ENCODE measurements around the gene IL5RA. TPM values are rescaled to one million over a fixed set of nuclear protein-coding genes. Genes with fewer than 3 reads are reported as not detected.

The IL5RA gene
- total RNA-seq, 2 experiments from 2014 or later, result not detected

DNA sequence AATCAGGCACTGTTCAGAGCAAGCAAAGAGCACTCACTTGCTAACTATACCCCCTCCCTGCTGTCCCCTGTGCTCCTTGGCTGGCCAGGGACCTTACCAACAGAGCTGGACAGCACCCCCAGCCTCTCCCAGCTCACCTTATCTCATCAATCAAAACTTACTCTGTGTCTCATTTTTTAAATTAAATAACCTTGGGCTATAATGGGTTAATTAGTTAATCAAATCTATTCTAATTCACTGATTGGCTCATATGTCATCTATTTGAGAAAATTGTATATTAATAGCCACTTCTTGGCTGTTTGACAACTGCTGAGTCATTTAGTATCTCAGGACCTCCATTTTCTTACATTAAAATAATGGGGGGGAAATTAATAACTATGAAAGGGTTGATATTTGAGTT is 22.9 kb downstream of the IL5RA start:
- H3K9me3 Mint-ChIP-seq, result no peaks in the 10 kb centered on the region
- no peaks in the 10 kb centered on the region for H3K36me3 Mint-ChIP-seq
- no peaks in the 10 kb centered on the region for H3K4me1 Mint-ChIP-seq
- DNase-seq, result no peak
- H3K27ac Mint-ChIP-seq, result no peak overlapping the region
- H3K27me3 Mint-ChIP-seq, result no peaks in the 10 kb centered on the region
- H3K4me3 Mint-ChIP-seq, result no peak overlapping the region

GRCh38 chr3:3086239-3086638 is 23.9 kb downstream of the IL5RA start:
- H3K9me3 Mint-ChIP-seq, result no peaks in the 10 kb centered on the region
- H3K4me1 Mint-ChIP-seq, result no peaks in the 10 kb centered on the region
- DNase-seq, result no peak
- no peaks in the 10 kb centered on the region for H3K27me3 Mint-ChIP-seq
- H3K27ac Mint-ChIP-seq, result no peak overlapping the region
- H3K36me3 Mint-ChIP-seq, result no peaks in the 10 kb centered on the region
- H3K4me3 Mint-ChIP-seq, result no peak overlapping the region

- H3K27me3 Mint-ChIP-seq, result no peaks in the 10 kb centered on the region
These were observed 24.4 kb downstream of the IL5RA start for GRCh38 chr3:3085782-3086181.

DNA sequence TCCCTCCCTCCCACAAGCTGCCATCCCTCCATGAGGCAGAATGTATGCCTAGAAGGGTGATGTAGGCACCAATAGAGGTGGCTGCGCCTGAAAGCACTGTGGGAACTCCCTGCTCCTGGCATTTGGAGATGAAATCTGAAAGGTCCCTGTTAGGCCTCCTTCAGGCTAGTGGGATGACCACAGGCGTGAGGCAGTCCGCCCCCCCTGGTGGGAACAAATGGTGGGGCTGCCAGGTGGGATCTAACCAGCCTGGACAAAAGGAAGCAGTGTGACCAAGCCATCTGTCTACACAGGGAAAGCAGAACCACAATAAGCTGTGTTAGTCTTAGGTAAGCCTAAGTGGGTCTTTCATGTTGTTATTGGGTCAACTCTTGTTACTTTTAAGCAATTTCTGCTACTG is 25.3 kb downstream of the IL5RA start:
- no peaks in the 10 kb centered on the region for H3K9me3 Mint-ChIP-seq

More at GRCh38 chr3:3085782-3086181, 24.4 kb downstream of the IL5RA start:
- no peaks in the 10 kb centered on the region for H3K36me3 Mint-ChIP-seq
- no peaks in the 10 kb centered on the region for H3K9me3 Mint-ChIP-seq
- DNase-seq, result no peak
- no peak overlapping the region for H3K4me3 Mint-ChIP-seq
- H3K4me1 Mint-ChIP-seq, result no peaks in the 10 kb centered on the region
- H3K27ac Mint-ChIP-seq, result no peak overlapping the region

GRCh38 chr3:3082234-3082924 is 27.8 kb downstream of the IL5RA start:
- Mint-ChIP-seq H3K36me3 (no peaks in the 10 kb centered on the region), H3K4me1 (no peaks in the 10 kb centered on the region), H3K9me3 (no peaks in the 10 kb centered on the region), H3K27me3 (no peaks in the 10 kb centered on the region), H3K27ac (no peak overlapping the region), H3K4me3 (no peak overlapping the region)
- no peak for DNase-seq

More for the DNA sequence above, 25.3 kb downstream of the IL5RA start:
- H3K36me3 Mint-ChIP-seq, result no peaks in the 10 kb centered on the region
- no peak overlapping the region for H3K27ac Mint-ChIP-seq
- no peak overlapping the region for H3K4me3 Mint-ChIP-seq
- no peaks in the 10 kb centered on the region for H3K4me1 Mint-ChIP-seq
- no peak for DNase-seq
- no peaks in the 10 kb centered on the region for H3K27me3 Mint-ChIP-seq

- H3K4me3 Mint-ChIP-seq, result no peak overlapping the region
- H3K4me1 Mint-ChIP-seq, result no peaks in the 10 kb centered on the region
- H3K27me3 Mint-ChIP-seq, result no peaks in the 10 kb centered on the region
- H3K36me3 Mint-ChIP-seq, result no peaks in the 10 kb centered on the region
- H3K27ac Mint-ChIP-seq, result no peak overlapping the region
- H3K9me3 Mint-ChIP-seq, result no peaks in the 10 kb centered on the region
- no peak for DNase-seq
These were observed 28.6 kb downstream of the IL5RA start for GRCh38 chr3:3081381-3082233.

DNA sequence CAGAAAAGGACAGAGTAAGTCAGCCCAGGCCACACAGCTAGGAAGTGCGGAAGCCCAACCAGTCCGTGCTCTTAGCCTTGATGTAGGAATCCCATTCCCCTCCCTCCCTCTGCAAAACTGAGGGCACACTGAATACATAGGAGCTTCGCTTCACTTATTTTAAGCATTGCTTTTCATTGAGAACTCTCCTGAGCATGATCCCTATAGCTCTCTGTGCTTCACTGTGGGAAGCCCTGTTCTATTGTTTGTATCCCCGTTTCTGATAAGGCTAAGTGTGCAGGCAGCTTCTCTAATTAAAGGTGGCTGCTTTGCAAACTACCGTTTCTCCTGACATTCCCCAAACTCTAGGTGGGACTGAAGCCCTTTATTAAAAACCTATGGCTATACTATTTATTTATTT is 29.9 kb downstream of the IL5RA start:
- H3K9me3 Mint-ChIP-seq, result no peaks in the 10 kb centered on the region
- no peaks in the 10 kb centered on the region for H3K4me1 Mint-ChIP-seq
- DNase-seq, result no peak
- H3K27me3 Mint-ChIP-seq, result no peaks in the 10 kb centered on the region
- H3K27ac Mint-ChIP-seq, result no peak overlapping the region
- no peaks in the 10 kb centered on the region for H3K36me3 Mint-ChIP-seq
- no peak overlapping the region for H3K4me3 Mint-ChIP-seq

GRCh38 chr3:3074551-3075257 is 35.5 kb downstream of the IL5RA start:
- no peak for DNase-seq
- H3K4me3 Mint-ChIP-seq, result no peak overlapping the region
- no peaks in the 10 kb centered on the region for H3K4me1 Mint-ChIP-seq
- H3K27me3 Mint-ChIP-seq, result no peaks in the 10 kb centered on the region
- H3K36me3 Mint-ChIP-seq, result no peaks in the 10 kb centered on the region
- H3K9me3 Mint-ChIP-seq, result no peaks in the 10 kb centered on the region
- no peak overlapping the region for H3K27ac Mint-ChIP-seq

DNA sequence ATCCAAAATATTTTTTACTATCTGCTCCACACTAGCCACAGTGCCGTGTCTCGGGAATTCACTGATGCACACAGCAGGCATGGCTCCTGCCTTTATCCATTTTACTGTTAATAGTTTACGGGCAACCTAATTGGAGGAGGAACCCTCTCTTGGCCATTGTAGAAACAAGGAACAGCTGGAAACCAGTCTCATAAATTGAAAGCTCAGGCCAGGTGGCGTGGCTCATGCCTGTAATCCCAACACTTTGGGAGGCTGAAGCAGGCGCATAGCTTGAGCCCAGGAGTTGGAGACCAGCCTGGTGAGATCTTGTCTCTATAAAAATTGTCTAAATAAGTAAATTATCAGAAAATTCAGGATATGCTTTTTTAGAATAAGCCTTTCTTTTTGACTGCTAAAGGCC is 39.0 kb downstream of the IL5RA start:
- no peak for DNase-seq
- H3K4me1 Mint-ChIP-seq, result no peaks in the 10 kb centered on the region
- no peaks in the 10 kb centered on the region for H3K27me3 Mint-ChIP-seq

GRCh38 chr3:3069723-3070122 is 40.5 kb downstream of the IL5RA start:
- no peaks in the 10 kb centered on the region for H3K4me1 Mint-ChIP-seq
- no peak overlapping the region for H3K4me3 Mint-ChIP-seq
- H3K36me3 Mint-ChIP-seq, result no peaks in the 10 kb centered on the region
- no peaks in the 10 kb centered on the region for H3K27me3 Mint-ChIP-seq
- no peaks in the 10 kb centered on the region for H3K9me3 Mint-ChIP-seq
- DNase-seq, result no peak
- no peak overlapping the region for H3K27ac Mint-ChIP-seq

More for the DNA sequence above, 39.0 kb downstream of the IL5RA start:
- Mint-ChIP-seq H3K27ac (no peak overlapping the region), H3K36me3 (no peaks in the 10 kb centered on the region), H3K4me3 (no peak overlapping the region), H3K9me3 (no peaks in the 10 kb centered on the region)

- no peak overlapping the region for H3K27ac Mint-ChIP-seq
- no peaks in the 10 kb centered on the region for H3K4me1 Mint-ChIP-seq
- H3K9me3 Mint-ChIP-seq, result no peaks in the 10 kb centered on the region
These were observed 41.8 kb downstream of the IL5RA start for GRCh38 chr3:3068358-3068881.

DNA sequence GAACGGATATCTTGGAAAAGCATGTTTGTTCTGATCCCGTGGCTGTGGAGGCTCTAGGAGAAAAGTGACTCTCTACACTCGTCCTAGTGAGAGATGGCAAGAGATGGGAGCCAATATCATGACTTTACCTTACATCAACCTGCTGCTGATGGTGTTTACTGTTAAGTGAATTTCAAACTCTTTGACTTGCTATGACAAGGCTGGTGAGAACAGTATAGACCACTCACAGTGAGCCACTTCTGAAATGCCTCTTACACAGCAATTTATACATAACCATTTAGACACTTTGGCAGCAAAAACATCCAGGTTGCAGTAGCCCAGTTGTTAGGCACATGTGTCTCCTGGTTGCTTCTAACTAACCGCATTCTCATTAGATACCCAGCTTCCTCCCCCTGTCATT is 43.3 kb downstream of the IL5RA start:
- Mint-ChIP-seq H3K4me3 (no peak overlapping the region), H3K27me3 (no peaks in the 10 kb centered on the region), H3K4me1 (no peaks in the 10 kb centered on the region), H3K36me3 (no peaks in the 10 kb centered on the region), H3K9me3 (no peaks in the 10 kb centered on the region), H3K27ac (no peak overlapping the region)
- no peak for DNase-seq

More at GRCh38 chr3:3068358-3068881, 41.8 kb downstream of the IL5RA start:
- no peak for DNase-seq
- H3K4me3 Mint-ChIP-seq, result no peak overlapping the region
- no peaks in the 10 kb centered on the region for H3K27me3 Mint-ChIP-seq
- H3K36me3 Mint-ChIP-seq, result no peaks in the 10 kb centered on the region

DNA sequence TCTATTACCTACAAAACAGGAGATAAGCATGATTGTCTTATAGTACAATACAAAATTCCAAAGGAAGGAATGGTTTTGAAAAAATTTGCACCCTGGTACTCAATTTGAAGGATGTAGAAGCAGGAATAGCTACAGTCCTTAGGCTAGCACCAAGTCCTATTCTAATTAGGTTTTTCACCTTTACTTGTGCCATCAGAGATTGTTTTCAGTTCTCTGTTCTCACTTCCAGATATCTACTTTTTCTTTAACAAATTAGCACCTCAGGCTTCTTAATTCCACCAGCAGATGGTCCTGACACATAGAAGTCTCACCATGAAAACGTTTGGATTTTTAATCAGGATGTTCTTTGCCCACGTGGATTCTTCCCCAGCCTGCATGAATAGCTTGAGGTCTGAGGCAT is 43.8 kb downstream of the IL5RA start:
- Mint-ChIP-seq H3K4me3 (no peak overlapping the region), H3K27ac (no peak overlapping the region), H3K27me3 (no peaks in the 10 kb centered on the region), H3K9me3 (no peaks in the 10 kb centered on the region), H3K36me3 (no peaks in the 10 kb centered on the region), H3K4me1 (no peaks in the 10 kb centered on the region)
- DNase-seq, result no peak

DNA sequence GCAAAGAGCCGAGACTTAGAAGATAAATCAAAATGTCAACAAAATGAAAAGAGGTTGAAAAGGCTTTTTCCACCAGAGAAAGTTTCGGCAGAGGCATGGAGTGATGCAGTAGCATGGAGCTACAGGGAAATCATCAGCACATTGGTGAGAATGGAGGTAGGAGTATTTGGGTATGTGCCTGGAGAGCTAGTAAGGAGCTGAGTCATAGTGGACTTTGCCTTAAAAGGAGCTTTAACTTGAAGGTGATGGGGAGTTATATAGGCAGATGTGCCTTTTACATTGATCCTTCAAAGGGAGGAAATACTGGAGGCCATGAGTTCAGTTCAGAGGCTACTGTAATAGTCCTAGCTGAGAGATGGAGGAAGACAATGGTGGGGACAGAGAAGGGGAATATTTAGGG is 44.3 kb downstream of the IL5RA start:
- Mint-ChIP-seq H3K4me3 (no peak overlapping the region), H3K36me3 (no peaks in the 10 kb centered on the region), H3K4me1 (no peaks in the 10 kb centered on the region), H3K27me3 (no peaks in the 10 kb centered on the region), H3K27ac (no peak overlapping the region), H3K9me3 (no peaks in the 10 kb centered on the region)
- DNase-seq, result no peak

DNA sequence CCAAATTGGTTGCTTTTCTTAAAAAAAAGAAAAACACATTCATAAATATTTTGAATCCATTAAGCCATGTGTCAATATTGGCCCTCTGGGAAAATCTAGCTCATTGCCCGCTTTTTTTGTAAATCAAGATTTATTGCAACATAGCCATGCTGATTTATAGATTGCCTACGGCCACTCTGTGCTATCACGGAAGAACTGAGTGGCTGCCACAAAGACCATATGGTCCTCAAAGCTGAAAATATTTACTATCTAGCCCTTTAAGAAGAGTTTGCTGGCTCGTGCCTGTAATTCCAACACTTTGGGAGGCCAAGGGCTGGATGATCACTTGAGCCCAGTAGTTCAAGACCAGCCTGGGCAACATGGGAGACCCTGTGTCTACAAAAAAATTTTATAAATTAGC is 45.9 kb downstream of the IL5RA start:
- Mint-ChIP-seq H3K9me3 (no peaks in the 10 kb centered on the region), H3K27me3 (no peaks in the 10 kb centered on the region), H3K4me1 (no peaks in the 10 kb centered on the region), H3K36me3 (no peaks in the 10 kb centered on the region), H3K27ac (no peak overlapping the region), H3K4me3 (no peak overlapping the region)
- DNase-seq, result no peak
